ENCODE measurements around the gene TLE1.

GRCh38 chr9:81661339-81661738, 28.0 kb downstream of the TLE1 start:
- TF ChIP-seq CTCF (conservative IDR thresholded peaks at IDR 0.05 in 1 of 2, IDR thresholded peaks at IDR 0.05 in 1 of 2; ENCODE audit: extremely low read depth in 1 of 2, insufficient read depth in 1 of 2, low read depth in 1 of 2, low read length in 2 of 2): no peak
- TF ChIP-seq EZH2 (IDR thresholded peaks at IDR 0.05; ENCODE audit: borderline replicate concordance, low read length): no peak
